Measurements from ENCODE around the gene NPDC1.

The NPDC1 gene

DNA sequence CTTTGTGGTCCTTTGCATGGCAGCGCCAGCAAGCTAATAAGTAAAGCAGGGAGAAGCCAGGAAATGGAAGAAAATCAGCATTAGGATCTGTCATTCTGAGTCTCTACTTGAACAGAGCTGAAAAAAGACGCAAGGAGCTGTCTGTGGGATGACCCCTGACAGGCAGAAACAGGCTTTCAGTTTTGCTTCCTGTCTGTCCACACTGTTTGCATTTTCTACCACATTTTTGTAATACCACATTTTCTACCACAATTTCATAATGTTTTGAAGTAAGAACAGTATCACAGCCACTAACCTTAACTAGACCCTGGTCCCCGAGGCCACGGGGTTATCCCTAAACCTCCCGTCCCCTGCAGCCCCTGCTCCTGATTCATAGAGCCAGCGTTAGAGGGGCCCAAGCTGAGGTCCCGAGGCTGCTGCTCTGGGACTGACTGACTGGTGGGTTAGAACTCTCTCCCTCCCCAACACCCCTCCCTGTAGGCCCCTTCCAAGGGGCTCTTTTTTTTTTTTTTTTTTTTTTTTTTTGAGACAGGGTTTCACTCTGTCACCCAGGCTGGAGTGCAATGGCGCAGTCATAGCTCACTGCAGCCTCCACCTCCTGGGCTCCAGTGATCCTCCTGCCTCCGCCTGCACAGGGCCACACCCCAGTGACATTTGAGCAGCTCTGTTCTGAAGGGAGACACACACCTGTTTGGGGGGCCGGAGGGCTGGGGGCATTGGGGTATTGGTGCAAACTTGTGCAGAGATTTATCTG is 45.6 kb downstream of the NPDC1 start:
- TF ChIP-seq, protein P1, sequence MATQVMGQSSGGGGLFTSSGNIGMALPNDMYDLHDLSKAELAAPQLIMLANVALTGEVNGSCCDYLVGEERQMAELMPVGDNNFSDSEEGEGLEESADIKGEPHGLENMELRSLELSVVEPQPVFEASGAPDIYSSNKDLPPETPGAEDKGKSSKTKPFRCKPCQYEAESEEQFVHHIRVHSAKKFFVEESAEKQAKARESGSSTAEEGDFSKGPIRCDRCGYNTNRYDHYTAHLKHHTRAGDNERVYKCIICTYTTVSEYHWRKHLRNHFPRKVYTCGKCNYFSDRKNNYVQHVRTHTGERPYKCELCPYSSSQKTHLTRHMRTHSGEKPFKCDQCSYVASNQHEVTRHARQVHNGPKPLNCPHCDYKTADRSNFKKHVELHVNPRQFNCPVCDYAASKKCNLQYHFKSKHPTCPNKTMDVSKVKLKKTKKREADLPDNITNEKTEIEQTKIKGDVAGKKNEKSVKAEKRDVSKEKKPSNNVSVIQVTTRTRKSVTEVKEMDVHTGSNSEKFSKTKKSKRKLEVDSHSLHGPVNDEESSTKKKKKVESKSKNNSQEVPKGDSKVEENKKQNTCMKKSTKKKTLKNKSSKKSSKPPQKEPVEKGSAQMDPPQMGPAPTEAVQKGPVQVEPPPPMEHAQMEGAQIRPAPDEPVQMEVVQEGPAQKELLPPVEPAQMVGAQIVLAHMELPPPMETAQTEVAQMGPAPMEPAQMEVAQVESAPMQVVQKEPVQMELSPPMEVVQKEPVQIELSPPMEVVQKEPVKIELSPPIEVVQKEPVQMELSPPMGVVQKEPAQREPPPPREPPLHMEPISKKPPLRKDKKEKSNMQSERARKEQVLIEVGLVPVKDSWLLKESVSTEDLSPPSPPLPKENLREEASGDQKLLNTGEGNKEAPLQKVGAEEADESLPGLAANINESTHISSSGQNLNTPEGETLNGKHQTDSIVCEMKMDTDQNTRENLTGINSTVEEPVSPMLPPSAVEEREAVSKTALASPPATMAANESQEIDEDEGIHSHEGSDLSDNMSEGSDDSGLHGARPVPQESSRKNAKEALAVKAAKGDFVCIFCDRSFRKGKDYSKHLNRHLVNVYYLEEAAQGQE (IDR thresholded peaks at IDR 0.05; ENCODE audit: low read depth), result no peak
- TF ChIP-seq YY1 (IDR thresholded peaks at IDR 0.05; ENCODE audit: low read depth), result no peak
- no peak for TF ChIP-seq ZBTB7A (IDR thresholded peaks at IDR 0.05; ENCODE audit: low read depth)
- TF ChIP-seq TAF1 (IDR thresholded peaks at IDR 0.05; ENCODE audit: low read depth), result no peak
- no peak for TF ChIP-seq TCF12 (IDR thresholded peaks at IDR 0.05; ENCODE audit: low read depth)
- no peak for TF ChIP-seq CEBPB (IDR thresholded peaks at IDR 0.05)
- TF ChIP-seq, protein P2, sequence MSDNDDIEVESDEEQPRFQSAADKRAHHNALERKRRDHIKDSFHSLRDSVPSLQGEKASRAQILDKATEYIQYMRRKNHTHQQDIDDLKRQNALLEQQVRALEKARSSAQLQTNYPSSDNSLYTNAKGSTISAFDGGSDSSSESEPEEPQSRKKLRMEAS (IDR thresholded peaks at IDR 0.05), result no peak

DNA sequence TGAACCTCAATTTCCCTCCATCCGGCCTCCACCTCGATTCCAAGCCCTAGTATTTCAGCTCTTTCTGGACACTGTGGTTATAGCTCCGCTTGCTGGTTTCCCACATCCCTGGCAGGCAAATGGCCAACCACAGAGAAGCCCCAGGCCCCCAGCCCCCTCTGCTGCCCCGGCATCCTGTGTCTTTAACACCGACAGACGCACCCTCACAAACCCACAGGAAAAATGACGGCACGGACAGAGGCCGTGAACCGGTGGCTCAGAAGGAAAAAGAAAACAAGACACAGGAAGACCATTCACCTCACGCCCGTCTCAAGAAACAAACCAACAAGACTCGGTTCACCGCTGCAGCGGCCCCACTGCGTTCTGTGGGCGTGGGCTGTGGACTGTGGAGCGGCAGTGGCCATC is 48.1 kb downstream of the NPDC1 start:
- TF ChIP-seq, protein P3, sequence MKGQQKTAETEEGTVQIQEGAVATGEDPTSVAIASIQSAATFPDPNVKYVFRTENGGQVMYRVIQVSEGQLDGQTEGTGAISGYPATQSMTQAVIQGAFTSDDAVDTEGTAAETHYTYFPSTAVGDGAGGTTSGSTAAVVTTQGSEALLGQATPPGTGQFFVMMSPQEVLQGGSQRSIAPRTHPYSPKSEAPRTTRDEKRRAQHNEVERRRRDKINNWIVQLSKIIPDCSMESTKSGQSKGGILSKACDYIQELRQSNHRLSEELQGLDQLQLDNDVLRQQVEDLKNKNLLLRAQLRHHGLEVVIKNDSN (IDR thresholded peaks at IDR 0.05), result no peak
- no peak for TF ChIP-seq FOXM1 (IDR thresholded peaks at IDR 0.05; ENCODE audit: borderline replicate concordance, low read depth)
- TF ChIP-seq, protein P2 (IDR thresholded peaks at IDR 0.05), result no peak
- no peak for TF ChIP-seq TAF1 (IDR thresholded peaks at IDR 0.05; ENCODE audit: low read depth)
- no peak for TF ChIP-seq ZBTB7A (IDR thresholded peaks at IDR 0.05; ENCODE audit: low read depth)
- no peak for TF ChIP-seq EGR1 (IDR thresholded peaks at IDR 0.05)
- no peak for TF ChIP-seq YY1 (IDR thresholded peaks at IDR 0.05; ENCODE audit: low read depth)
- no peak for TF ChIP-seq RAD21 (IDR thresholded peaks at IDR 0.05; ENCODE audit: low read depth)
- TF ChIP-seq CREB1 (IDR thresholded peaks at IDR 0.05; ENCODE audit: low read depth), result no peak
- no peak for TF ChIP-seq TCF12 (IDR thresholded peaks at IDR 0.05; ENCODE audit: low read depth)
- TF ChIP-seq, protein P1 (IDR thresholded peaks at IDR 0.05; ENCODE audit: low read depth), result no peak

DNA sequence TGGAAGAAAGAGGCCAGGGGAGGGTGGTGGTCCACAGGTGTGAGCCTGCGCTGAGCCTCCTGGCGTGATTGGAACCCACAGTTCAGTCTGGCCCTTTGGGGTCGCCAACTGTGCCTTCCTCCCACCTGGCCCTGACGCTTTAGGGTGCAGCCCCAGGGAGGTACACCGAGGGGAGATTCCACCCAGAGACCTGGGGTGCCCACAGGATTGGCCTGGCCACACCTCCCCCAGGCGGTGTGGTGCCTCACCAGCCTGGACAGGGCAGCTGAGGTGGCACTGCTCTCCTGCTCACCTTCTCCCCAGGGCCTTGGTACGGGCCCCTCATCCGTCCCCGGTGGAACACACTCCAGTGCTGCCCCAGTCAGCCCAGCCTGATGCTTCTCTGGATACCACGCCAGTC is 48.6 kb downstream of the NPDC1 start:
- no peak for TF ChIP-seq RAD21 (IDR thresholded peaks at IDR 0.05; ENCODE audit: low read depth)
- no peak for TF ChIP-seq CREB1 (IDR thresholded peaks at IDR 0.05; ENCODE audit: low read depth)
- TF ChIP-seq TCF12 (IDR thresholded peaks at IDR 0.05; ENCODE audit: low read depth), result no peak
- TF ChIP-seq, protein P3 (IDR thresholded peaks at IDR 0.05), result no peak
- no peak for TF ChIP-seq CEBPB (IDR thresholded peaks at IDR 0.05)
- TF ChIP-seq EP300 (IDR thresholded peaks at IDR 0.05; ENCODE audit: borderline replicate concordance), result no peak
- TF ChIP-seq, protein P1 (IDR thresholded peaks at IDR 0.05; ENCODE audit: low read depth), result no peak
- TF ChIP-seq, protein P2 (IDR thresholded peaks at IDR 0.05), result no peak
- TF ChIP-seq TAF1 (IDR thresholded peaks at IDR 0.05; ENCODE audit: low read depth), result no peak
- no peak for TF ChIP-seq TEAD4 (IDR thresholded peaks at IDR 0.05)
- TF ChIP-seq ZBTB7A (IDR thresholded peaks at IDR 0.05; ENCODE audit: low read depth), result no peak
- TF ChIP-seq YY1 (IDR thresholded peaks at IDR 0.05; ENCODE audit: low read depth), result no peak
- no peak for TF ChIP-seq EGR1 (IDR thresholded peaks at IDR 0.05)
- no peak for TF ChIP-seq FOXM1 (IDR thresholded peaks at IDR 0.05; ENCODE audit: borderline replicate concordance, low read depth)
- TF ChIP-seq NFIC (IDR thresholded peaks at IDR 0.05), result no peak

Data from Ishikawa (cell line).